HG02678 (cell line): ENCODE results near the gene HBD.
"Not testable (repeated sequence)": the region's sequence is repeated elsewhere in the genome, so short reads cannot be mapped to it uniquely, and the experiment has no call there.

Experiments used
- ATAC-seq: cut with Tn5 transposase; IDR thresholded peaks from one replicate; pipeline ENCODE4 v1.9.1; 2021; ENCODE audit warnings: mild to moderate bottlenecking, moderate library complexity; ENCODE audit not compliant: unreplicated experiment

HBD gene

DNA sequence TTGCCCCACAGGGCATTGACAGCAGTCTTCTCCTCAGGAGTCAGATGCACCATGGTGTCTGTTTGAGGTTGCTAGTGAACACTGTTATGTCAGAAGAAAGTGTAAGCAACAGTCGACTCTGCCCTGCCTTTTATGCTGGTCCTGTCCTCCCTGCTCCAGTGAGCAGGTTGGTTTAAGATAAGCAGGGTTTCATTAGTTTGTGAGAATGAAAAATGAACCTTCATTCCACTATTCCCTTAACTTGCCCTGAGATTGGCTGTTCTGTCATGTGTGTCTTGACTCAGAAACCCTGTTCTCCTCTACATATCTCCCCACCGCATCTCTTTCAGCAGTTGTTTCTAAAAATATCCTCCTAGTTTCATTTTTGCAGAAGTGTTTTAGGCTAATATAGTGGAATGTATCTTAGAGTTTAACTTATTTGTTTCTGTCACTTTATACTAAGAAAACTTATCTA, at the start of gene HBD:
TSS of gene HBD (minus strand) at position 103 of the 454 bp plus-strand sequence. CDS start at position 53, 50 bp downstream.
- ATAC-seq: peak; percentile 78

DNA sequence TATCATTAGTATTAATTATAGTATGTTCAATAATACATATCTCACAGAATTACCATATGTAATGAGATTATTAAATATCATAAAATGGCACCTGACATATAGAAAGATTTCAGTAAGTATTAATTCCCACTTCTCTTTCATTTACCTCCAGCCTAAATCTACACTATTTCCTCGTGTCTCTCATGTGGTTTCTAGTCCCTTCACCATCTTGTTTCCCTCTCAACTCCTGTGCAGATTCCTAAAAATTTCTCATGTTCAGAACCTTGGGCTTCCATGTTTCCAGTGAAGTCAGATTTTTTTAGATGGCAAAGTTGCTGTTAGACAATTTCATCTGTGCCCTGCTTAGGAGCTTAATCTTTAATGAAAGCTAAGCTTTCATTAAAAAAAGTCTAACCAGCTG, 49.6 kb upstream of the HBD start:
- no peak for ATAC-seq

DNA sequence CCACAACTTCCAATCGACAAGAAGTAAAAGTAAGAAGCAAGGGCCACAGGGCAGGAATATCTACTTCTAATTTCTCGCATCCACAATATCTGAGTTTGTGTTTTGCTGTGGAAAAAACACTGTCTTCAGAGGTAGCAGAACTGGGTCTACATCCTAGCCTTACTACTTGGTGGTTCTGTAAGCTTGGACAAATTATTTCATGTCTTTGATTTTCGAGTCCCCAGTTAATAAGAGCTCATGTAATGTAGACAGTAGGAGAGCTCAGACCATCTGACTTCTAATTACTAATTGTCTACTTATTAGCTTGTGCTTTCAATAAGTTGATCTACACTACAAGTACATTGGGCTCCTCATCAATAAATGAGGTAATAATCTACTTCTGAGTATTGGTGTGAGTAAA, 48.8 kb upstream of the HBD start:
- ATAC-seq: no peak

DNA sequence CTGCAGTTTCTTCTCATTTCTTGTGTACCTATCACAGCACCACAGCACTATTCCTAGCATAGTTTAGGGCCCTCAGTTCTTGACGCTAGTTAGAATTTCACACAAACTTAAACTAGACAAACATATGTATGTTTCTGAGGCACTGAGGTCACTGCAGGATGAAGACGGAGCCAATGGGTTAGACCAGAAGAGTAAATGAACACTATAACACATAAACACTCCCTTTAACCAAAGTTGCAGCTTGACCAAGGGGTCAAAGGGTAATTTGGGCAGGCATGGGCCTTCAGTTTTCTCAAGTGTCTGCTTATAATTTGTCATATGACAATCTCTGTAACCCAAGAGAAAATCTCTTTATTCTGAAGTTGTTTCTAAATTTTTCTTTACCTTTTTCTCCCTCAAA, 48.3 kb upstream of the HBD start:
- no peak for ATAC-seq

DNA sequence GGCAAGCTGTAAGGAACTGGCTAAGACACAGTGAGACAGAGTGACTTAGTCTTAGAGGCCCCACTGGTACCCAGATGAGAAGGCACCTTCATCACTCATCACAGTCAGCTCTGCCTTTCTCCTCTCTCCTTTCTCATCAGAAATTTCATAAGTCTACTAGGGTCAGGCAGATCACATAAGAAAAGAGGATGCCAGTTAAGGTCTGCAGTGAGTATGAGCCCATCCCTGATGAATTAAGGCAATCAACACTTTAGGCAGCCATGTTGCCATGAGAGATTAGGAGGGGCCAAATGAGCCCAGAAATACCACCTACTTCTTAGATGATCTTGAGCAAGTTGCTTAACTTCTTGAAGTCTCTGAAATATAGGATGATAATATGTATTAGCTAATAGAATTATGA, 47.3 kb upstream of the HBD start:
- no peak for ATAC-seq

DNA sequence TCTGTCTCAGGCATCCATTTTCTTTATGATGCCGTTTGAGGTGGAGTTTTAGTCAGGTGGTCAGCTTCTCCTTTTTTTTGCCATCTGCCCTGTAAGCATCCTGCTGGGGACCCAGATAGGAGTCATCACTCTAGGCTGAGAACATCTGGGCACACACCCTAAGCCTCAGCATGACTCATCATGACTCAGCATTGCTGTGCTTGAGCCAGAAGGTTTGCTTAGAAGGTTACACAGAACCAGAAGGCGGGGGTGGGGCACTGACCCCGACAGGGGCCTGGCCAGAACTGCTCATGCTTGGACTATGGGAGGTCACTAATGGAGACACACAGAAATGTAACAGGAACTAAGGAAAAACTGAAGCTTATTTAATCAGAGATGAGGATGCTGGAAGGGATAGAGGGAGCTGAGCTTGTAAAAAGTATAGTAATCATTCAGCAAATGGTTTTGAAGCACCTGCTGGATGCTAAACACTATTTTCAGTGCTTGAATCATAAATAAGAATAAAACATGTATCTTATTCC, 46.4 kb upstream of the HBD start:
- ATAC-seq: peak; percentile 89

DNA sequence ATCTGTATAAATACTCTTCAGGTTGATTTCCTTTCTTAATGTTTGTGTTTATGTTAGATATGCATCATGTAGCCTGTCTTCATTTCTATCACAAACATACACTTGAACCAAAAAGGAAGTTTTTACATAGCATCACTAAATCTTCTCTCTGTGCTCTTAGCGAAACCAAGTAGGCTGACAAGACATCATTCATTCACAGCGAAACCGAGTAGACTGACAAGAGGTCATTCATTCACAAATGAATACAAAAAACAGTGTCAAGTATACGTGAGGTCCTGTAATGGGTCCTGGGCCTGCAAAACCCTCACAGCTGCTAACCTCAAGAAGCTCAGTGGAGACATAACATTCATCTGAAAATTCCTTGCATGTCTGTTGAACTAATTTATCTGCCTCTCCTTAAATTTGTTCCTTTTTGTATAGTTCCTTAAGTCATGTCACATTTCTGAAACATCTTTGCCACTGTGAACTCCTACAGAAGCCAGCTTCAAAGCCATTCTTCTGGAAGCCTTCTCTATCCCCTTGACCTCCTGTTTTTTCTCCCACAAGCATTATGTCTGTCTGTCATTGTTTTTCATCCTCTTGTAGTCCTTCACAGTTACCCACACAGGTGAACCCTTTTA, 45.3 kb upstream of the HBD start:
- no peak for ATAC-seq

DNA sequence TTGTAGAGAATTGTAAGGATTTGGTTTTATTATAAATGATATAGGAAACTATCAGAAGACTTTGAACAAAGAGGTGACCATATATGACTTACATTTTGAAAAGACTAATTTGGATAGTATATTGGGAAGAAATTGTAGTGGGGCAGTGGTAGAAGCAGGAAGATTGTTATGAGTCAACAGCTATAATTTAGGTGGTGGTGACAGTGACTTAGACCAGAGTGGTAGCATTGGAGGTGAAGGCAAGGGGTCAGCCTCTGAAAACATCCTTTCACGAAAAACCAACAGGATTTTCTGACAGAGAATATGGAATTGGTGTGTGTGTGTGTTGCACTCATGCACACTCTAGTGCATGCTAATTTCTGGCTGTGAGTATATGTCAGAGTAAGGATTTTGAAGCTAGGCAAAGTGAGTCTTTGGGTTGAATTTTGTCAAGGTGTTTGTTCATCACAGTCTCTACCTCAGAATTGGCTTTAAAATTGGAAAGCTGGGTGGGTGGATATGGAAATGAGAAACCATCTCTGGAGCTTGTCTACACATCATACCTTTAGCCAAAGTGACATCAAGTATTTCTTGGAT, 43.6 kb upstream of the HBD start:
- peak; percentile 70 for ATAC-seq

DNA sequence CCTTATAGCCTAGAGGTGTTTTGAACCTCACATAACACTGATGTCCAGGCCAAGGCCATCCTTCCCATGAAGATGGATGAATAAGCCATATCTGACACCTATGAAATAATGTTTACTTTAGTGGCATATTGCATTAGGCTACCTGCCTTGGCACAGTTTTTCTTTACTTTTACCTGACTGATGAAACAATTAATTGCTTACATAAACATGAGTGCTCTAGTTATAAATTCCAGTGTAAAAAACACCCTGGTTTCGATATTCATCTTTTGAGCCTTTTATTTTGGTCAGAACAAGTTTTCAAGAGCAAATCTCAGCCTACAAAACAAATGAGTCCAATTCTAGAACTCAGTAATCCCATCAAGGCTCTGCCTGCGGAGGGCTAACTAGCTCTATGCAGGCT, 42.4 kb upstream of the HBD start:
- no peak for ATAC-seq

DNA sequence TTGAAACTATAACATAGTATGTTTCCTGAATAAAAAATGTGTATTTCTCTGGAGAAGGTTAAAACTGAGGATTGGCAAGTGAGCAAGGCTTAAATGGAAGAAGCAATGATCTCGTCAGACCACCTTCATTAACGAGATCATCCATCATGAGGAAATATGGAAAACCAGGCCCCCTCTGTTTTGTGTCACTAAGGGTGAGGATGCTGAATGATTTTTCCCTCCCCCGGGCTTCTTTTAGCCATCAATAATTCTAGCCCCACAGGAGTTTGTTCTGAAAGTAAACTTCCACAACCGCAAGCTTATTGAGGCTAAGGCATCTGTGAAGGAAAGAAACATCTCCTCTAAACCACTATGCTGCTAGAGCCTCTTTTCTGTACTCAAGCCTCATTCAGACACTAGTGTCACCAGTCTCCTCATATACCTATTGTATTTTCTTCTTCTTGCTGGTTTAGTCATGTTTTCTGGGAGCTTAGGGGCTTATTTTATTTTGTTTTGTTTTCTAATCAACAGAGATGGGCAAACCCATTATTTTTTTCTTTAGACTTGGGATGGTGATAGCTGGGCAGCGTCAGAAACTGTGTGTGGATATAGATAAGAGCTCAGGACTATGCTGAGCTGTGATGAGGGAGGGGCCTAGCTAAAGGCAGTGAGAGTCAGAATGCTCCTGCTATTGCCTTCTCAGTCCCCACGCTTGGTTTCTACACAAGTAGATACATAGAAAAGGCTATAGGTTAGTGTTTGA, 41.3 kb upstream of the HBD start:
- no peak for ATAC-seq

DNA sequence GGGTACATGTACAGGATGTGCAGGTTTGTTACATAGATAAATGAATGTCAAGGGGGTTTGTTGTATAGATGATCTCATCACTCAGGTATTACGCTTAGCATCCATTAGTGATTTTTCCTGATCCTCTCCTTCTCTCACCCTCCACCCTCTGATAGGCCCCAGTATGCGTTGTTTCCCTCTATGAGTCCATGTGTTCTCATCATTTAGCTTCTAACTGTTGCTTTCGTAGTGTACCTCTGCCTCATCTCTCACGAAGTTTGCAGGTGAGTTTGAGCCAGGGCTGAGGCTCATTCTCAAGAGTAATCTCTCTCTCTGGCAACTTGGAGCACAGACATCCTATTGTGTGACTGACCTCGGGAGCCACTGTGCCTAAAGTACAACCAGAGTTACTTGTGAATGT, 40.1 kb upstream of the HBD start:
- no peak for ATAC-seq

DNA sequence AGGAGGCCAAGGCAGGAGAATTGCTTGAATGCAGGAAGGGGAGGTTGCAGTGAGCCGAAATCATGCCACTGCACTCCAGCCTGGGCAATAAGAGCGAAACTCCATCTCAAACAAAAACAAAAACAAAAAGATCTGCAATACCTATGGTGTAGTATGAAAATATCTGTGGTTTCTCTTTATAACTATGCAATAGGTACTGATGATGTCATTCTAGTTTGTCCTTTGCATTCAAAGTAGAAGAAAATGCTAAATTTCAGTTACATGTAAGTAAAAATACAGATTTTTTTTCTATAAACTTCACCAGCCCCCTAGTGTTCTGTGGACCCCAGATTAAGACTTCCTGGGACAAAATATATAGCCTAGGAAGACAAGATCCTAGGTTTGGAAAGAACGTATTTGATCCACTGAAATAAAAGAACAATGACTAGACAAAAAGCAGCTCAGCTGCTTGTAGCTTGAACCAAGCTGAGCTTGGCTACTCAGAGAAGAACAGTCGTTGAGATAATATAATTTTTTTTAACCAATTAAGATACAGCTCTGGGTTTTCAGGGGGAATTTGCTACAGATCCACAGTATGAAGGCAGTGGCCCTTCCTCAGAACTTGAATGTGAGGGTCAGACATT, 38.2 kb upstream of the HBD start:
- no peak for ATAC-seq

DNA sequence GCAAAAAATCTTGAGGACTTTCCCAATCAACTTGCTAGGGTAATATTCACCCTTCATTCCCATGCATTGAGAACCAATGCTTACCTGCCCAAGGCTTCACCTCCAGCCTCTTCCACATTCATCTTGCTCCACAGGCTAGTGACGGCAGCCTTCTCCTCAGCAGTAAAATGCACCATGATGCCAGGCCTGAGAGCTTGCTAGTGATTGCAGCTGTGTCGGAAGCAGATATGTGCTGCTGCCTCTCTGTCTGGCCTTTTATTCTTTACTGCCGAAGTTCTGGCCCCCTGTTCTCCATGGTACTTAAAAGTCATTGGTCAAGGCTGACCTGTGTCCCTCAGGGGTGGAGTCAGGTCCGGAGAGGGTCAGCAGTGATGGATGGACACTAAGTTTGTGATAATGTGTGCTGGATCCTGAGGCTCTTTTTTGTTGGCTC, 35.4 kb upstream of the HBD start, which contains the start of gene HBE1:
TSS of gene HBE1 (minus strand) at position 231 of the 433 bp plus-strand sequence. CDS start at position 176, 55 bp downstream.
- ATAC-seq: no peak

DNA sequence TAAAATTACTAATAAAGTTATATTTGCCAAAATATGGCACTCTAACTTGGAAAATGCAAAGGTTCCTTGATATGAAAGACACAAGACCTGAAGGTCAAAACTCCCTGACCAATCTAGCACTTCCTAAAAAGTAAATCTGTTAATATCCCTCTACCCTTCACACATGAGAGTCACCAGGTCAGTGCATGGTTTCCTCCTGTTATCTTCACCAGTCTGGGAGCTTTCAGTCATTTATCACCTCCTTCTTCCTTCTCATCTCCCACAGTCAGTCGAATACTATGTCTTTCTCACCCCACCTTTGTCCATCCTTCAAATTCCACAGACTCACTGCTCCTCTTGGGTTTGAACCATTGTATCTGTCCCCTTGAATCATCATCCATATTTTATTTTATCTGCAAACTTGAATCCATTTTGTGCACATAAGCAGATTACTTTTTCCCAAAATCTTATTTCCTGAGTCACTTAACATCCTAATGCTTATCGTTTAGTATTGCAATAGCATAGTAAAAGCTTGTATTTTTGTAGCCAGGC, 32.8 kb upstream of the HBD start:
- no peak for ATAC-seq

DNA sequence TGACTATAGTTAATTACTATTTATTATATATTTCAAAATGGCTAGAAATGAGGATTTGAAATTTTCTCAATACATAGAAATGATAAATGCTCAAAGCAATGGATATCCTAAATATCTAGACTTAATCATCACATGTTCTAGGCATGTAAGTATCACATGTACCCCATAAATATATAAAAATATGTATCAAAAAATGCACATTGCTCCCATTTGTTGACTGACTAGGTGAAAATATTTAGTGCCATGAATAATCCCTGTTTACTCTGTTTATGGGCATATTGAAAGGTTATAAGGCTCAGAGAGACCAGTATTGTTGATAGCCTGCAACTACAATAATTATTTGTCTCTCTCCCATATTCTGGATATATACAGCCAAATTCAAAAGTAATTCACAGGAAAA, 32.3 kb upstream of the HBD start:
- ATAC-seq: no peak

DNA sequence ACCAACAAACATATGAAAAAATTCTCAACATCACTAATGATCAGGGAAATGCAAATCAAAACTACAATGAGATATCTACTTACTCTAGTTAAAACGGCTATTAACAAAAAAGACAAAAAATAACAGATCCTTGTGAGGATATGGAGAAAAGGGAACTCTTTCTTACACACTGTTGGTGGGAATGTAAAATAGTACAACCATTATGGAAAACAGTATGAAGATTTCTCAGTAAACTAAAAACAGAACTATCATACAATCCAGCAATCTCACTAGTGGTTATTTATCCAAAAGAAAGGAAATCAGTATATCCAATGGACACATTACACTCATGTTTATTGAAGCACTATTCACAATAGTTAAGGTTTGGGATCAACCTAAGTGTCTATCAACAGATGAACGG, 31.5 kb upstream of the HBD start:
- ATAC-seq: no peak

DNA sequence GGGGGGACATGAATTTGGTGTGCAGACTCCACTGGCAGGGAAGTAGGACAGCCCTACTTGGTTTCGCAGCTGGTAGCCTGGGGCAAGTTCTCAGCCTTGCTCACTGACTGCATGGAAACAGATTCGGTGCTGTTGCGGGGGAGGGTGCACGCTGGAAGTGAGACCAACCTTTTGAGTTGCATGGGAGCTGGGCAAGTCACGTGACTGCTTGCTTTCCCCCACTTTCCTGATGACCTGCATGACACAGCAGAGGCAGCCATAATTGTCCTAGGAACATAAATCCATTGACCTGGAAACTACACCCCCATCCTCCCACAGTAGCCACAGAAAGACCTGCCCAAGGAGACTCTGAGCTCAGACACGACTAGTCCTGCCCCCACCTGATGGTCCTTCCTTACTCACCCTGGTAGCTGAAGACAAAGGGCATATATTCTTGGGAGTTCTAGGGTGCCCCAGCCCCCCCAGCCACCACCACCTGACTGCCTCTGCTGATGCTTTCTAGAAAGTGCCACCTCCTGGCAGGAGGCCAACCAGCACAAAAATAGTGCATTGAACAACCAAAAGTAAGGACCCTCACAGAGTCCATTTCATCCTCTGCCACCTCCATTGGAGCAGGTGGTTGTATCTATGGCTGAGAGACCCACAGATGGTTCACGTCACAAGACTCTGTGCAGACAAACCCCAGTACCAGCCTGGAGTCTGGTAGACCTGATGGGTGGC, 24.4 kb upstream of the HBD start:
- no peak for ATAC-seq

DNA sequence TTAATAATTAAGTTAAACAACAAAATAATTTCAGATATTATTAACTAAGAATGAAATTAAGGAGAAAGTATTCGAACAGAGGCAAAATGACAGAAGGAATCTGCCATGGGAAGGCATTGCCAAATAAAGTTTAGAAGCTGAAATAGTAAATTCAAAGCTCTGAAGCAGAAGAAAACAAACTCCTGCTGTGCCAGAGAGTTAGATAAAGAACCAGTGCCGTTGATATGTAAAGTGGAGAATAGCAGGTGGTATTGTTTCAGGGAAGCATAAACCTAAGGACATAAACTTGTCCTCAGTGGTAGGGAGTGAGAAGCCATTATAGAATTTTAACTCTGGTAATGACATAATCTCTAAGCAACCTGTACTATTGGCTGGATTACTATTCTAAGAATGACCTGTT, 23.0 kb upstream of the HBD start:
- ATAC-seq: no peak

DNA sequence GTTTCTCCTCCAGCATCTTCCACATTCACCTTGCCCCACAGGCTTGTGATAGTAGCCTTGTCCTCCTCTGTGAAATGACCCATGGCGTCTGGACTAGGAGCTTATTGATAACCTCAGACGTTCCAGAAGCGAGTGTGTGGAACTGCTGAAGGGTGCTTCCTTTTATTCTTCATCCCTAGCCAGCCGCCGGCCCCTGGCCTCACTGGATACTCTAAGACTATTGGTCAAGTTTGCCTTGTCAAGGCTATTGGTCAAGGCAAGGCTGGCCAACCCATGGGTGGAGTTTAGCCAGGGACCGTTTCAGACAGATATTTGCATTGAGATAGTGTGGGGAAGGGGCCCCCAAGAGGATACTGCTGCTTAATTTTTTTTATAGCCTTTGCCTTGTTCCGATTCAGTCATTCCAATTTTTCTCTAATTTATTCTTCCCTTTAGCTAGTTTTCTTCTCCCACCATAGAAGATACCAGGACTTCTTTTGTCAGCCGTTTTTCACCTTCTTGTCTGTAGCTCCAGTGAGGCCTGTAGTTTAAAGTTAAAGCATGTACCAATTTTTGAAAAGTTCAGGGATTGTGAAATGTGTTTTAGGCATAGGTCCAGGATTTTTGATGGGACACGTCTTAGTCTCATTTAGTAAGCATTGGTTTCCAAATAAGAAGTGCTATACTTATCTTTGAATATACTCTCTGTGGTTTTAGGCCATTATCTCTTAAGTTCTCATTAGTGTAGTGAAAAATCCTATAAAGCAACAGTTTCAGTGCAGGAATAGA, 20.5 kb upstream of the HBD start, which contains the start of gene HBG2:
TSS of gene HBG2 (minus strand) at position 136 of the 768 bp plus-strand sequence. CDS start at position 83, 53 bp downstream.
- ATAC-seq: not testable (repeated sequence)

DNA sequence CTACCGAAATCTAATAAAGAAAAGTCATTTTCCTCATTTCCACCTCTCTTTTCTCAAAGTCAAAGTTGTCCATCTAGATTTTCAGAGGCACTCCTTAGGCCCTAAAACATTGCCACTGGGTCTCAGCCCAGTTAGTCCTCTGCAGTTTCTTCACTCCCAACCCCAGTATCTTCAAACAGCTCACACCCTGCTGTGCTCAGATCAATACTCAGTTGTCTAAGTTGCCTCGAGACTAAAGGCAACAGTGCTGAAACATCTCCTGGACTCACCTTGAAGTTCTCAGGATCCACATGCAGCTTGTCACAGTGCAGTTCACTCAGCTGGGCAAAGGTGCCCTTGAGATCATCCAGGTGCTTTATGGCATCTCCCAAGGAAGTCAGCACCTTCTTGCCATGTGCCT, 19.7 kb upstream of the HBD start:
- ATAC-seq: not testable (repeated sequence)
